Right ventricle myocardium inferior (tissue), 1 donor: ENCODE measurements around the gene DNAJC17. TPM values are rescaled to one million over a fixed set of nuclear protein-coding genes. Genes with fewer than 3 reads are reported as not detected.
A peak's percentile ranks its signal among the peaks of the same experiment; 100 is the strongest.

ENCODE experiments used
- ATAC-seq: fragments of 200-7000 bp; cut with Tn5 transposase; one replicate; pipeline ENCODE4 v1.9.1; 2020; ENCODE audit warnings: mild to moderate bottlenecking, moderate library complexity
- DNase-seq: peaks from one replicate; pipeline ENCODE4 v3.0.0; 2021; ENCODE audit errors: missing footprints
- intact Hi-C: fragments of 100-400 bp; cut with DNase I; formaldehyde crosslinking; loops from one replicate; pipeline ENCODE4 v1.11.0; 2022
- total RNA-seq: library from RNA; stranded (reverse); fragmentation: NEBNext Ultra II Directional; extraction: Animal tissue kit (Norgen Biotek cat#: 25700); gene quantifications from one replicate; pipeline ENCODE4 v1.2.1, GENCODE V29; 2021
- donor health status: DM: no; HTN: yes; CAD: no; lungs with severe emphysema.

DNAJC17 gene
- total RNA-seq, 1 donor from 2014 or later, result 19.7 TPM

DNA sequence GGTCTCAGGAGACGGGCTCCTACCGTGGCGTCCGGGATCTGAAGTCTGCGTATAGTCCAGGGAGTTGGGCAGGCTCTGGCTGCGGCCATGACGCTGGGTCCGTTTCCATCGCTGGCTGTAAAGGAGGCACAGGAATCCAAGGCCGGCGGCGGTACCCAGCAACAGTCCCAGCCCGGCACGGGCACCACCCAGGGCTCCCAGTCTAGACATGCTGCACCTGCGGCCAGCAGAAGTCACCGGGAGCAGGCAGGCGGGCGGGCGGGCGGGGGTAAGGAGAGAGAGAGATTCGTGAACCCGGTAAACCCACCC, 52.7 kb downstream of the DNAJC17 start:
- DNase-seq, result no peak
- ATAC-seq, result peak; percentile 21
- intact Hi-C loops, result loop anchor here (1.0 to 10.0 kb wide), 2 partner anchors 59 to 240 kb away; partner anchors contain the start of gene RAD51

DNA sequence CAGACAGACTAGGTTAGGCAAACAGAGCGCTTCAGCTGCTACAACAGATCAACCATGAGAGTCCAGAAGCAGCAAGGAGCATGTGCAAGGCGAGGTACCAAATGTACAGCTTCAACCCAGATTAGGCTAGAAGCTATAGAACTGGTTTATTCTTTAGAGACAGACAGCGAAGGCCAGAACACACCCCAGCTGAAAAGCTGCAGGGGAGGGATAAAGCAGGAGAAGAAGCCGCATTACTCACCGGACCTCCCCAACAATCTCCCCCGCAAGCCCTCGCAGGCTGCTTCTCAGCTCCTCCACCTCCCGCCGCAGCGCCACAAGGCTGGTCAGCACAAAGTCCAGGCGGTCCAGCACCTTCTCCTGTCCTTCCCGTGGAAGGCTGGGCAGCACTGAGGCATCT, 55.5 kb downstream of the DNAJC17 start:
- intact Hi-C loops, result loop anchor here (10.0 kb wide), 1 partner anchor 237 kb away; no protein-coding TSS in a partner anchor
- no peak for ATAC-seq
- DNase-seq, result no peak

DNA sequence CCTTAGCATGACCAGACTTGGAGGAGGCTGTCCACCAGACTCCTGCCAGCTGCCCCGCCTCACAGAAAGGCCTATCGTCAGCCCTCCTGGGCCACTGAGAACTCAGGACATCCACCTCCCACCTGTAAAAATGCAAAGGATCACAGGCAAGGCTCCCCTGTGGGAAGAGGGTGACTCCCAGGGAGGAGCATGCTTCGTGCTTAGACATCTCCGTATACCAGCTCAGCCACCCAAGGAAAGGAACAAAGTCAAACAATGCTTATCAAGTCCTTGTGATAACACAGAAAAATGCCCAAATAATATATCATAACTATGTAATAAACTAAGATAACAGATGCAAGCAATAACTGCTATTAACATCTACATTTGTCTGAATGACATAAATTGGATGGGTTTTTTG, 56.4 kb downstream of the DNAJC17 start:
- DNase-seq, result no peak
- no peak for ATAC-seq

GRCh38 chr15:40749151-40749630, 58.1 kb downstream of the DNAJC17 start:
- no peak for DNase-seq
- intact Hi-C loops, result no loop called here
- no peak for ATAC-seq

More for the DNA sequence above, 56.4 kb downstream of the DNAJC17 start:
- intact Hi-C loops, result loop anchor here (10.0 kb wide), 1 partner anchor 236 kb away; no protein-coding TSS in a partner anchor

GRCh38 chr15:40747685-40748631, 59.3 kb downstream of the DNAJC17 start:
- DNase-seq (no peak), ATAC-seq (no peak)
- intact Hi-C loops, result no loop called here

- intact Hi-C loops, result no loop called here
- no peak for DNase-seq
- ATAC-seq, result peak; percentile 40
Measured at GRCh38 chr15:40746916-40747418, 60.3 kb downstream of the DNAJC17 start.

DNA sequence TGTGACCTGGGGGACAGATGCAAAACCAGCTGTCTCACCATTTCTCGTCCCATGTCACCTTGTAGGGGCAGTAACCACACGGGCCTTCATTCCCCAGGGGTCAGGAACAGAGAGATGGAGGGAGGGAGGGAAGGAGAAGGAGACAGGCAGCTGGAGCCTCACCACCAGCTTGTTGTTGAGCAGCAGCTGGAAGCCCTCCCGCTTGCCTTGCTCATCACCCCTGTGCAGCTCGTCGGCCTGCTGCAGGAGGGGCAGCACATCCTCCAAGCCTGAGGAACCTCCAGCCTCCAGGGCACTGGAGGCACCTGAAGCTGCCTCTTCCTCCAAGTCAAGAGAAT, 62.5 kb downstream of the DNAJC17 start:
- intact Hi-C loops, result no loop called here
- DNase-seq, result no peak
- no peak for ATAC-seq

GRCh38 chr15:40743921-40744814, 63.1 kb downstream of the DNAJC17 start:
- DNase-seq (no peak), ATAC-seq (peak; percentile 42)
- intact Hi-C loops, result no loop called here

DNA sequence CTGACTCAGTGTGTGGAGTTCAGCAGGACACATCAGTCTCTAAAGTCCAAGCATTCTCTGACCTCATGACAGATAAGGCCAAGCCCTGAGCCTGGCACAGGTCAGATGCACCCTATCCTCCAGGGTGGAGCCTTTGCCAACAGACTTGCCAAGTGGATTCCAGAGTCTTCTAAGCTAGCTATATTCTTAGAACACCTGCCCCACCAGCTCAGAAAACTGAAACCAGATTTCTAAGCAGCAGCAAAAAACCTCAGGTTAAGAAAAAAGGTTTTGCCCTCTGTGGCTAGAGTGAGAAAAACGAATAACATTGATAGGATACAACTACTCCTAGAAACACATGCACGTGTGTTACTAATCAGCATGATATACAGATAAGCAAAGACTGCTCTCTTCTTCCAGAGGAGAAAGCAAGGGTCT, 63.8 kb downstream of the DNAJC17 start:
- intact Hi-C loops, result no loop called here
- ATAC-seq, result no peak
- DNase-seq, result no peak

GRCh38 chr15:40739854-40740253, 67.4 kb downstream of the DNAJC17 start:
- DNase-seq, result no peak
- intact Hi-C loops, result no loop called here
- no peak for ATAC-seq

DNA sequence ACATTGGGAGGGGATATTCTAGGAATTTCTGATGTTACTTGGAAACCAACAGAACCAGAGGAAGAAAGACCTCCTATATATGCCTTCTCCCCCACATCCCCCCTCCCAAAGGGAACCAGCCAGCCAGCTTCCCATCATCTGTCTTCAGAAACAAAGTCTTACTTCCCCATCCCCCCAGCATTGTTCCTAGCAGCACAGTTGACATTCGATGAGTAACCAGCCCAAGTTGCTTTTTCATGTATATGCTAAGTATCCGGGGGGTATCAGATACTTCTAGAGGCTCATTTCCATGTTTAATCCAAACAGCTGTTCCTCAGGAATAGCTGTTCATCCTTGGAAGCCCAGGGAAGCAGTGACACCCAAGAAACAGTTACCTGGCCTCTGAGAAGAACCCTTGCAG, 68.2 kb downstream of the DNAJC17 start:
- DNase-seq, result no peak
- ATAC-seq, result no peak
- intact Hi-C loops, result no loop called here

DNA sequence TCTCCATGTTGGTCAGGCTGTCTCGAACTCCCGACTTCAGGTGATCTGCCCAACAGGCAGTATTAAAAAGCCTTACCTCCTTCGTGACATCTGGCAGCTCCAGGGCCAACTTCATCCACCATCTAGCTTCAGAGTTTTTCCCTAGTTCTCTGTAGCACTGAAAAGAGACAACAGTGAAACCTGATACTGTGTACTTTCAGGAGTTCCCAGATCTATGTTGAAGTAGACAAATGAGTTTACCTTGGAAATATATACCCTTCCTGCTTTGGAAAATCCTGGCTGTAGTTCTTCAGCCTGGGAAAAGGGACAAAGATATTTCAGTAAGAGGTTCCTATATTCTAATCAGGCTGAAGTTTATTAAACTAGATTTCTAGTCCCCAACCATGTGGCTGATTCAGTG, 70.2 kb downstream of the DNAJC17 start:
- DNase-seq (no peak), ATAC-seq (no peak)
- intact Hi-C loops, result no loop called here

GRCh38 chr15:40736575-40736974, 70.7 kb downstream of the DNAJC17 start:
- no peak for ATAC-seq
- intact Hi-C loops, result no loop called here

DNA sequence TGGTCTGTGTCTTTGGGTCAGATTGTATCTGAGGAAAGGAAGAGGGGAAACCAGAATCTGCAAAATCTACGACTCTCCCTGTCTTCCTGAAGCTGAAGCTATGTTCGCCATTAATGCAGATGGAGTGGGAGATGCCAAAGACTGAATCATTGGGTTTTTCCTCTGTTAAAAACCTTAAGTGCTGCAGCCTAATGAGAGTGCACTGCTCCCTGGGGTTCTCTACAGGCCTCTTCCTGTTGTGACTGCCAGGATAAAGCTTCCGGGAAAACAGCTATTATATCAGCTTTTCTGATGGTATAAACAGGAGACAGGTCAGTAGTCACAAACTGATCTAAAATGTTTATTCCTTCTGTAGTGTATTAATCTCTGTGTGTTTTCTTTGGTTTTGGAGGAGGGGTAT, 76.2 kb downstream of the DNAJC17 start:
- intact Hi-C loops, result no loop called here

More at GRCh38 chr15:40736575-40736974, 70.7 kb downstream of the DNAJC17 start:
- DNase-seq, result no peak

DNA sequence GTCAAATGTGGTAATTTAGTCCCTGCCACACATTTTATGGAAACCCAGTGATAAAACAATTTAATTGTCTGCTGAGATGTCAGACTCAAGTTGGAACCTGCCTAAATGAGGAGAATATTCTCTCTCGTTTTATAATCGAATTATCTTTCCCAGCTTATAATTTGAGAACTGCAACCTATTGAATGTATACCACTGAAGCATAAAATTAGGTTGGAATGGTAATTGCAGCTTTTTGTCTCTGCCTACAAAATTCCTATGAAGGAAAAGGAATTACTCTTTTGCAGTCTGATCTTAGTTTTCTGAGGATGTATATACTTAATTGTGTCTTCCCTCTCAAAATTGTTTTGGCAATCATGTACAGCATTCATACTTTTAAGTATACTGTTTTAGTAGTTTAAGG, 83.4 kb downstream of the DNAJC17 start:
- ATAC-seq (no peak), DNase-seq (no peak)
- intact Hi-C loops, result no loop called here

More for the DNA sequence above, 76.2 kb downstream of the DNAJC17 start:
- ATAC-seq, result no peak
- DNase-seq, result no peak

DNA sequence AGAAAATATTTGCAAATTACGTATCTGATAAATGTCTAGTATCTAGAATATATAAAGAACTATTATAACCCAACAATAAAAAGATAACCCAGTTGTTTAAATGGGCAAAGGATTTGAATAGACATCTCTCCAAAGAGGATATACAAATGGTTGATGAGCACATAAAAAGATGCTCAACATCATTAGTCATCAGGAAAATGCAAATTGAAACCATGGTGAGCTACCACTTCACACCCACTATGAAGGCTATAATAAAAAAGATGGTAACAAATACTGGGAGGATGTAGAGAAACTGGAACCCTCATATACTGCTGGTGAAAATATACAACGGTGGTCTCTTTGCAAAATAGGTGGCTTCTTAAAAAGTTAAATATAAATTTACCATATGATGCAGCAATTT, 84.3 kb downstream of the DNAJC17 start:
- intact Hi-C loops, result no loop called here

GRCh38 chr15:40722354-40722753, 84.9 kb downstream of the DNAJC17 start:
- DNase-seq (no peak), ATAC-seq (no peak)
- intact Hi-C loops, result no loop called here

More for the DNA sequence above, 84.3 kb downstream of the DNAJC17 start:
- DNase-seq (no peak), ATAC-seq (no peak)

- ATAC-seq (no peak), DNase-seq (no peak)
- intact Hi-C loops, result no loop called here
Measured at GRCh38 chr15:40721701-40722100, 85.6 kb downstream of the DNAJC17 start.

DNA sequence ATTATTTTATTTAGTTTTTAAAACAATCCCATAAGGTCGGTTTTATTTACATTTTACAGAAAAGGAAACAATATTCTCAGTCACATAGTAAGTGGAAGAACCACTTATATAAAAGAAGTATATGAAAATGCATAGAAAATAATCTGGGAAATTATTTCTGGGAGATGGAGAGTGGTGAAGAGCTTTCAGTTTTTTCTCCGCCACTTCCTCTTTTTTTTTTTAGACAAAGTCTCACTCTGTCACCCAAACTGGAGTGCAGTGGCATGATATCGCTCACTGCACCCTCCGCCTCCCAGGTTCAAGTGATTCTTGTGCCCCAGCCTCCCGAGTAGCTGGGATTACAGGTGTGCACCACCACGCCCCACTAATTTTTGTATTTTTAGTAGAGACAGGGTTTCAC, 91.1 kb downstream of the DNAJC17 start:
- DNase-seq (no peak), ATAC-seq (no peak)
- intact Hi-C loops, result no loop called here
